Liver (tissue), 9 donors: ENCODE measurements around the gene NAALADL1. TPM values are rescaled to one million over a fixed set of nuclear protein-coding genes. Genes with fewer than 3 reads are reported as not detected.

Experiments used
- DNase-seq: peaks from one replicate; pipeline ENCODE4 v3.0.0-alpha.2; 2017; ENCODE audit warnings: low spot score
- H3K27ac ChIP-seq, 2 donors: one replicate each; pipeline ENCODE4 v1.7.0; 2013; ENCODE audit warnings: inconsistent platforms in 2 of 2, low read length in 2 of 2, control low read depth in 1 of 2, low read depth in 1 of 2, mild to moderate bottlenecking in 1 of 2
- H3K27me3 ChIP-seq, 4 donors: one replicate each; pipeline versions ENCODE4 v1.6.1 to v1.7.0; 2013; ENCODE audit warnings: low read length in 3 of 4, inconsistent platforms in 1 of 4, mild to moderate bottlenecking in 1 of 4, moderate library complexity in 1 of 4; ENCODE audit not compliant: control insufficient read depth in 4 of 4, insufficient read depth in 4 of 4
- H3K36me3 ChIP-seq, 4 donors: one replicate each; pipeline versions ENCODE4 v1.6.1 to v1.7.0; 2013; ENCODE audit warnings: low read length in 3 of 4, mild to moderate bottlenecking in 3 of 4, low read depth in 1 of 4, moderate library complexity in 1 of 4; ENCODE audit not compliant: control insufficient read depth in 4 of 4, insufficient read depth in 3 of 4
- H3K4me1 ChIP-seq, 4 donors: one replicate each; pipeline versions ENCODE4 v1.6.1 to v1.7.0; 2013; ENCODE audit warnings: low read length in 3 of 4, mild to moderate bottlenecking in 3 of 4, moderate library complexity in 1 of 4; ENCODE audit not compliant: control insufficient read depth in 4 of 4, insufficient read depth in 4 of 4
- H3K4me3 ChIP-seq, 3 donors: one replicate each; pipeline versions ENCODE4 v1.6.1 to v1.7.0; 2013; ENCODE audit warnings: low read length in 3 of 3, control low read depth in 1 of 3, low read depth in 1 of 3, mild to moderate bottlenecking in 1 of 3
- H3K9ac ChIP-seq, 2 donors: one replicate each; pipeline ENCODE4 v1.7.0; 2013; ENCODE audit warnings: low read length in 2 of 2, mild to moderate bottlenecking in 2 of 2, moderate library complexity in 2 of 2, control low read depth in 1 of 2, low read depth in 1 of 2
- H3K9me3 ChIP-seq, 4 donors: one replicate each; pipeline versions ENCODE4 v1.6.1 to v1.7.0; 2013; ENCODE audit warnings: low read length in 3 of 4; ENCODE audit not compliant: control insufficient read depth in 4 of 4
- ATF3 ChIP-seq: IDR thresholded peaks from 2 replicates; pipeline ENCODE4 v1.6.1; 2016; ENCODE audit warnings: antibody characterized with exemption
- CTCF ChIP-seq: fragments of 150-350 bp; IDR thresholded peaks from 2 replicates; pipeline ENCODE4 v1.5.1; 2017; ENCODE audit warnings: improper control_type of control experiment, low read depth, low read length; ENCODE audit not compliant: missing input control
- EGR1 ChIP-seq, 2 donors: IDR thresholded peaks; 2 replicates each; pipeline ENCODE4 v1.6.1; 2016 to 2018; ENCODE audit warnings: antibody characterized with exemption in 2 of 2, low read depth in 2 of 2
- FOXA1 ChIP-seq: IDR thresholded peaks from 2 replicates; pipeline ENCODE4 v1.6.1; 2016; ENCODE audit warnings: antibody characterized with exemption
- FOXA2 ChIP-seq: IDR thresholded peaks from 2 replicates; pipeline ENCODE4 v1.6.1; 2016; ENCODE audit warnings: antibody characterized with exemption
- GABPA ChIP-seq, 2 donors: IDR thresholded peaks in 1 of 2; conservative IDR thresholded peaks in 1 of 2; 2 replicates each; pipeline ENCODE4 v1.6.1; 2016; ENCODE audit warnings: antibody characterized with exemption in 2 of 2, mild to moderate bottlenecking in 1 of 2, moderate library complexity in 1 of 2
- HNF4A ChIP-seq, 2 donors: conservative IDR thresholded peaks; 2 replicates each; pipeline ENCODE4 v1.6.1; 2016; ENCODE audit warnings: antibody characterized with exemption in 2 of 2, mild to moderate bottlenecking in 2 of 2
- HNF4G ChIP-seq: IDR thresholded peaks from 2 replicates; pipeline ENCODE4 v1.6.1; 2016; ENCODE audit warnings: antibody characterized with exemption
- JUND ChIP-seq, 2 donors: IDR thresholded peaks; 2 replicates each; pipeline ENCODE4 v1.6.1; 2016; ENCODE audit warnings: antibody characterized with exemption in 2 of 2
- MAX ChIP-seq: IDR thresholded peaks from 2 replicates; pipeline ENCODE4 v1.6.1; 2016; ENCODE audit warnings: antibody characterized with exemption
- NR2F2 ChIP-seq: IDR thresholded peaks from 2 replicates; pipeline ENCODE4 v1.6.1; 2016; ENCODE audit warnings: antibody characterized with exemption
- RAD21 ChIP-seq, 2 donors: IDR thresholded peaks; 2 replicates each; pipeline ENCODE4 v1.6.1; 2016; ENCODE audit warnings: antibody characterized with exemption in 2 of 2, mild to moderate bottlenecking in 2 of 2
- REST ChIP-seq: IDR thresholded peaks from 2 replicates; pipeline ENCODE4 v1.6.1; 2016; ENCODE audit warnings: antibody characterized with exemption, mild to moderate bottlenecking
- RXRA ChIP-seq, 2 donors: IDR thresholded peaks; 2 replicates each; pipeline ENCODE4 v1.6.1; 2017 to 2018; ENCODE audit warnings: antibody characterized with exemption in 2 of 2, mild to moderate bottlenecking in 1 of 2
- SP1 ChIP-seq: IDR thresholded peaks from 2 replicates; pipeline ENCODE4 v1.6.1; 2018; ENCODE audit warnings: antibody characterized with exemption, mild to moderate bottlenecking
- TAF1 ChIP-seq: conservative IDR thresholded peaks from 2 replicates; pipeline ENCODE4 v1.6.1; 2016; ENCODE audit warnings: antibody characterized with exemption, mild to moderate bottlenecking
- YY1 ChIP-seq: IDR thresholded peaks from 2 replicates; pipeline ENCODE4 v1.6.1; 2016; ENCODE audit warnings: antibody characterized with exemption, mild to moderate bottlenecking
- ZBTB33 ChIP-seq: IDR thresholded peaks from 2 replicates; pipeline ENCODE4 v1.6.1; 2016; ENCODE audit warnings: antibody characterized with exemption
- whole genome bisulfite sequencing: extraction: QIAGEN DNeasy Blood & Tissue Kit; methylation state at CpG from one replicate; pipeline ENCODE4 v1.1.7; 2013; 5-methylcytosine and 5-hydroxymethylcytosine counted together
- polyA plus RNA-seq, 2 donors: library from polyadenylated mRNA; stranded (reverse) in 1 of 2; unstranded in 1 of 2; fragments of 200-250 nt in 1 of 2; fragments of >200 nt in 1 of 2; fragmentation: Nextera tagmentation in 1 of 2; extraction: Ambion mirVana in 1 of 2; gene quantifications; one replicate each; pipeline versions ENCODE4 v1.2.1 to v1.2.3, GENCODE V29; 2013 to 2015
- total RNA-seq, 2 donors: library from RNA; depleted of rRNA; stranded (reverse); fragments of >200 nt; gene quantifications; one replicate each; pipeline ENCODE4 v1.2.3, GENCODE V29; 2014
- donor health status: healthy.
- donor health status: healthy.
- donor health status: healthy.
- donor health status: healthy.
- donor health status: healthy.

NAALADL1 gene
- total and polyA plus RNA-seq, 4 donors = 1.2 to 2.1 (median 1.6) TPM

GRCh38 chr11:64998690-64999431 is 59.5 kb downstream of the NAALADL1 start (continued):
- TF ChIP-seq CTCF = no peak

- no peak overlapping the region for H3K4me3 ChIP-seq
- WGBS = 81% methylated on average over 1 of the region's 1 CpG
- H3K9ac ChIP-seq = no peak overlapping the region
- no peak overlapping the region for H3K27ac ChIP-seq
- no peaks in the 10 kb centered on the region for H3K36me3 ChIP-seq
- no peak for DNase-seq
- no peaks in the 10 kb centered on the region for H3K27me3 ChIP-seq
- no peaks in the 10 kb centered on the region for H3K9me3 ChIP-seq
- peaks cover 0 to 22% (median 13%) of the 10 kb centered on the region in 4 donors for H3K4me1 ChIP-seq
- TF ChIP-seq CTCF (no peak), HNF4A (conservative IDR thresholded peaks at IDR 0.05) (no peak), FOXA2 (no peak), HNF4G (no peak), MAX (no peak), YY1 (no peak), NR2F2 (no peak), RAD21 (IDR thresholded peaks at IDR 0.05) (no peak), FOXA1 (no peak)
Measured at GRCh38 chr11:64998141-64998540, 60.2 kb downstream of the NAALADL1 start.

- Histone ChIP-seq H3K36me3 (no peaks in the 10 kb centered on the region), H3K27me3 (no peaks in the 10 kb centered on the region), H3K4me1 (peaks cover 0 to 22% (median 13%) of the 10 kb centered on the region in 4 donors), H3K4me3 (peak within 1 kb of the TSS; percentile 77 to 92 (median 80)), H3K27ac (peak within 1 kb of the TSS; percentile 73 to 78), H3K9ac (peak within 1 kb of the TSS; percentile 87 to 95), H3K9me3 (no peaks in the 10 kb centered on the region)
- DNase-seq = peak; percentile 59
- WGBS = 7% methylated on average over 9 of the region's 9 CpGs
- TF ChIP-seq ZBTB33 (peak; percentile 54), REST (peak; percentile 76), ATF3 (no peak), HNF4G (peak; percentile 36), FOXA1 (peak; percentile 52), HNF4A (conservative IDR thresholded peaks at IDR 0.05) (peak; percentile 78 to 80), MAX (peak; percentile 90), SP1 (peak; percentile 74), FOXA2 (peak; percentile 10), GABPA (IDR thresholded peaks at IDR 0.05 in 1 of 2, conservative IDR thresholded peaks at IDR 0.05 in 1 of 2) (peak in 1 of 2 donors; percentile 82), TAF1 (peak; percentile 96), JUND (IDR thresholded peaks at IDR 0.05) (peak in 1 of 2 donors; percentile 61), RAD21 (IDR thresholded peaks at IDR 0.05) (peak; percentile 79 to 84), YY1 (peak; percentile 77), NR2F2 (peak; percentile 74), RXRA (IDR thresholded peaks at IDR 0.05) (peak; percentile 73 to 77), EGR1 (IDR thresholded peaks at IDR 0.05; ENCODE audit: low read depth in 2 of 2) (peak in 1 of 2 donors; percentile 79)
Measured at GRCh38 chr11:64996710-64997380, 61.5 kb downstream of the NAALADL1 start, which contains the start of gene BATF2. BATF2 (minus strand) TSS chr11:64996971; CDS start chr11:64996914, 57 bp downstream.
